ENCODE measurements around the gene ORMDL1. TPM values are rescaled to one million over a fixed set of nuclear protein-coding genes. Genes with fewer than 3 reads are reported as not detected.
A peak's percentile ranks its signal among the peaks of the same experiment; 100 is the strongest.

ORMDL1 gene
- total and polyA plus RNA-seq, 2 of the 13 experiments (the other 11 are each of a cell fraction or from before 2014, with no cell fraction given) = 67.5 to 160 TPM

DNA sequence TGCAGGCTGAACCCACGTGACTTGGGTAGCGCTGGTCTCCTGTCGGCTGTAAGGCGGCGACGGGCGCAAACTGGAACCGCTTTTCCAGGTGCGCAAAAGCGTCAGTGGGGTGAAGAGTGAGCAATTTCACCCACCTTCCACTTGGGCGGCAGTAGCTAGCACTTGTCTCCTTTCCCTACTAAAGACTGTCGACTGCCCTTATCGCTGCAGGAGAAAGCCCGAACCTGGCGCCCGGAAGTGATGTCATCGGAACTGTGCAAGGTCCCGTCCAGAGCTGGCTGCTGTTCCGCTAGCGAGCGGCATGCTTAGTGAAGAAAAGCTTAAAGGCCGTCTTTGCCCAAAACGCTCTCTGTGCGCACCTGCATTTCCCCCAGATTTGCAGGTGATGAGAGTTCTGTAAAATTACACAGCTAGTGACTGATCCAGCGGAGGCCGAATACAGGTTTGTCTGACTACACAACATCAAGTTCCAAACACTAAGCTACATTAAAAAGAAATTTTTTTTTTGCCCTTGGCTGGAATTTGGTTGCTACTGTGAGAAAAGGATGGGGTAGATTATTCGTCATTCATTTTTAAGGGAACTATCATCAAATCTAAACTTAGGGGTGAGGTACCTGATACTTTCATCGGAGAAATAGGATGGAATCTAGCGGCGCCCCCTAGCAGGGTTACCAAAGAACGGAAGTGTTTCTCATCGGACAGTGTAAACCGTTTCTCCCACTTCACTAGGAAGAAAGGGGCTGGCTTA lies 21.4 kb downstream of the ORMDL1 start, which contains the start of gene OSGEPL1 (continued):
- TF ChIP-seq, protein P1, sequence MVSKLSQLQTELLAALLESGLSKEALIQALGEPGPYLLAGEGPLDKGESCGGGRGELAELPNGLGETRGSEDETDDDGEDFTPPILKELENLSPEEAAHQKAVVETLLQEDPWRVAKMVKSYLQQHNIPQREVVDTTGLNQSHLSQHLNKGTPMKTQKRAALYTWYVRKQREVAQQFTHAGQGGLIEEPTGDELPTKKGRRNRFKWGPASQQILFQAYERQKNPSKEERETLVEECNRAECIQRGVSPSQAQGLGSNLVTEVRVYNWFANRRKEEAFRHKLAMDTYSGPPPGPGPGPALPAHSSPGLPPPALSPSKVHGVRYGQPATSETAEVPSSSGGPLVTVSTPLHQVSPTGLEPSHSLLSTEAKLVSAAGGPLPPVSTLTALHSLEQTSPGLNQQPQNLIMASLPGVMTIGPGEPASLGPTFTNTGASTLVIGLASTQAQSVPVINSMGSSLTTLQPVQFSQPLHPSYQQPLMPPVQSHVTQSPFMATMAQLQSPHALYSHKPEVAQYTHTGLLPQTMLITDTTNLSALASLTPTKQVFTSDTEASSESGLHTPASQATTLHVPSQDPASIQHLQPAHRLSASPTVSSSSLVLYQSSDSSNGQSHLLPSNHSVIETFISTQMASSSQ (IDR thresholded peaks at IDR 0.05; ENCODE audit: low read depth) = no peak
- TF ChIP-seq, protein P1 (CRISPR knock-in tag; IDR thresholded peaks at IDR 0.05; ENCODE audit: borderline replicate concordance) = peak; percentile 37; the same call in 1 of the 2 replicates
- TF ChIP-seq ZNF335 (CRISPR knock-in tag; IDR thresholded peaks at IDR 0.05) (0 out of 2 replicates have a peak, but pooled peaks have one; percentile 64), CREM (IDR thresholded peaks at IDR 0.05) (peak; percentile 97), CREM (CRISPR knock-in tag; IDR thresholded peaks at IDR 0.05) (no peak), ZNF615 (CRISPR knock-in tag; IDR thresholded peaks at IDR 0.05; ENCODE audit: borderline replicate concordance) (peak; percentile 70; the same call in 1 of the 2 replicates), ZFP90 (CRISPR knock-in tag; IDR thresholded peaks at IDR 0.05; ENCODE audit: borderline replicate concordance) (peak; percentile 94; the same call in 1 of the 2 replicates), ZEB1 (IDR thresholded peaks at IDR 0.05; ENCODE audit: insufficient replicate concordance, low read depth) (peak; percentile 53), SP2 (CRISPR knock-in tag; IDR thresholded peaks at IDR 0.05) (peak; percentile 45; the same call in 1 of the 2 replicates), ZNF224 (CRISPR knock-in tag; IDR thresholded peaks at IDR 0.05) (peak; percentile 87; the same call in 1 of the 2 replicates), ETV5 (CRISPR knock-in tag; IDR thresholded peaks at IDR 0.05; ENCODE audit: borderline replicate concordance) (peak; percentile 76), NFKBIZ (CRISPR knock-in tag; IDR thresholded peaks at IDR 0.05) (0 out of 2 replicates have a peak, but pooled peaks have one; percentile 55), PHF20 (CRISPR knock-in tag; IDR thresholded peaks at IDR 0.05) (peak; percentile 94)
- TF ChIP-seq, protein P2, sequence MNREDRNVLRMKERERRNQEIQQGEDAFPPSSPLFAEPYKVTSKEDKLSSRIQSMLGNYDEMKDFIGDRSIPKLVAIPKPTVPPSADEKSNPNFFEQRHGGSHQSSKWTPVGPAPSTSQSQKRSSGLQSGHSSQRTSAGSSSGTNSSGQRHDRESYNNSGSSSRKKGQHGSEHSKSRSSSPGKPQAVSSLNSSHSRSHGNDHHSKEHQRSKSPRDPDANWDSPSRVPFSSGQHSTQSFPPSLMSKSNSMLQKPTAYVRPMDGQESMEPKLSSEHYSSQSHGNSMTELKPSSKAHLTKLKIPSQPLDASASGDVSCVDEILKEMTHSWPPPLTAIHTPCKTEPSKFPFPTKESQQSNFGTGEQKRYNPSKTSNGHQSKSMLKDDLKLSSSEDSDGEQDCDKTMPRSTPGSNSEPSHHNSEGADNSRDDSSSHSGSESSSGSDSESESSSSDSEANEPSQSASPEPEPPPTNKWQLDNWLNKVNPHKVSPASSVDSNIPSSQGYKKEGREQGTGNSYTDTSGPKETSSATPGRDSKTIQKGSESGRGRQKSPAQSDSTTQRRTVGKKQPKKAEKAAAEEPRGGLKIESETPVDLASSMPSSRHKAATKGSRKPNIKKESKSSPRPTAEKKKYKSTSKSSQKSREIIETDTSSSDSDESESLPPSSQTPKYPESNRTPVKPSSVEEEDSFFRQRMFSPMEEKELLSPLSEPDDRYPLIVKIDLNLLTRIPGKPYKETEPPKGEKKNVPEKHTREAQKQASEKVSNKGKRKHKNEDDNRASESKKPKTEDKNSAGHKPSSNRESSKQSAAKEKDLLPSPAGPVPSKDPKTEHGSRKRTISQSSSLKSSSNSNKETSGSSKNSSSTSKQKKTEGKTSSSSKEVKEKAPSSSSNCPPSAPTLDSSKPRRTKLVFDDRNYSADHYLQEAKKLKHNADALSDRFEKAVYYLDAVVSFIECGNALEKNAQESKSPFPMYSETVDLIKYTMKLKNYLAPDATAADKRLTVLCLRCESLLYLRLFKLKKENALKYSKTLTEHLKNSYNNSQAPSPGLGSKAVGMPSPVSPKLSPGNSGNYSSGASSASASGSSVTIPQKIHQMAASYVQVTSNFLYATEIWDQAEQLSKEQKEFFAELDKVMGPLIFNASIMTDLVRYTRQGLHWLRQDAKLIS (CRISPR knock-in tag; IDR thresholded peaks at IDR 0.05) = 0 out of 2 replicates have a peak, but pooled peaks have one; percentile 42
- TF ChIP-seq, protein P3, sequence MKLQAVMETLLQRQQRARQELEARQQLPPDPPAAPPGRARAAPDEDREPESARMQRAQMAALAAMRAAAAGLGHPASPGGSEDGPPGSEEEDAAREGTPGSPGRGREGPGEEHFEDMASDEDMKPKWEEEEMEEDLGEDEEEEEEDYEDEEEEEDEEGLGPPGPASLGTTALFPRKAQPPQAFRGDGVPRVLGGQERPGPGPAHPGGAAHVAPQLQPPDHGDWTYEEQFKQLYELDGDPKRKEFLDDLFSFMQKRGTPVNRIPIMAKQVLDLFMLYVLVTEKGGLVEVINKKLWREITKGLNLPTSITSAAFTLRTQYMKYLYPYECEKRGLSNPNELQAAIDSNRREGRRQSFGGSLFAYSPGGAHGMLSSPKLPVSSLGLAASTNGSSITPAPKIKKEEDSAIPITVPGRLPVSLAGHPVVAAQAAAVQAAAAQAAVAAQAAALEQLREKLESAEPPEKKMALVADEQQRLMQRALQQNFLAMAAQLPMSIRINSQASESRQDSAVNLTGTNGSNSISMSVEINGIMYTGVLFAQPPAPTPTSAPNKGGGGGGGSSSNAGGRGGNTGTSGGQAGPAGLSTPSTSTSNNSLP (IDR thresholded peaks at IDR 0.05; ENCODE audit: low read depth, low read length) = peak; percentile 46
- TF ChIP-seq, protein P4, sequence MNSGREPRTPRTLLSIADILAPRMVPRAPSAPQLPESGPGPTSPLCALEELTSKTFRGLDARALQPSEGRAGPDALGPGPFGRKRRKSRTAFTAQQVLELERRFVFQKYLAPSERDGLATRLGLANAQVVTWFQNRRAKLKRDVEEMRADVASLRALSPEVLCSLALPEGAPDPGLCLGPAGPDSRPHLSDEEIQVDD (CRISPR knock-in tag; IDR thresholded peaks at IDR 0.05; ENCODE audit: borderline replicate concordance) = peak; percentile 72; the same call in 1 of the 2 replicates
- TF ChIP-seq, protein P5, sequence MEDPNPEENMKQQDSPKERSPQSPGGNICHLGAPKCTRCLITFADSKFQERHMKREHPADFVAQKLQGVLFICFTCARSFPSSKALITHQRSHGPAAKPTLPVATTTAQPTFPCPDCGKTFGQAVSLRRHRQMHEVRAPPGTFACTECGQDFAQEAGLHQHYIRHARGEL (CRISPR knock-in tag; IDR thresholded peaks at IDR 0.05) = no peak
